ENCODE results near the gene NSDHL.

DNA sequence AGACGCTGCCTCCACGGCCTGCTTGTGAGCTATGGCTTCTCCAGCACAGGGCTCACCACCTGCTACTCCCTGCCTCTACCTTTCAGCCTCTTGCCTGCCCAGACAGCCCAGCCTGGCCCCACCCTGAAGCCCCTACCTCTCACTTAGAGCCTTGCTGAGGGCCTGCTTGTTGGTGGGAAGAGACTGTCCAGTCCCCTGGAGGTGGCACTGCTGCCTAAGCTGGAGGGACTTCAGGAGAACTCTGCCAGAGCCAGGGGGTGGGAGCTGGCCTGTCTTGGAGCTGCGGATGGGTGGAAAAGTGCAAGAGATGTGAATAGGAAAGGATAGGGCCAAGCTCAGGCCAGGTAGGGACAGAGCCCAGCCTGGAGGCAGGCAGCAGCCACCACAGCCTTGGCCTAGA, 64.3 kb downstream of the NSDHL start:
- no peak for TF ChIP-seq POLR2AphosphoS5 (IDR thresholded peaks at IDR 0.05)
- no peak for TF ChIP-seq CTCF (IDR thresholded peaks at IDR 0.05)

Measured in sigmoid colon (tissue), 4 donors.